Measurements from ENCODE around the gene HBD. TPM values are rescaled to one million over a fixed set of nuclear protein-coding genes. Genes with fewer than 3 reads are reported as not detected.

Gene HBD
- polyA plus RNA-seq (2012; rRNA removed), result not detected in 2 replicates
- not detected in 2 replicates for polyA plus RNA-seq (2012; cell fraction: cytosol; rRNA removed)
- not detected in 2 replicates for polyA plus RNA-seq (2012; cell fraction: nucleus; rRNA removed)

DNA sequence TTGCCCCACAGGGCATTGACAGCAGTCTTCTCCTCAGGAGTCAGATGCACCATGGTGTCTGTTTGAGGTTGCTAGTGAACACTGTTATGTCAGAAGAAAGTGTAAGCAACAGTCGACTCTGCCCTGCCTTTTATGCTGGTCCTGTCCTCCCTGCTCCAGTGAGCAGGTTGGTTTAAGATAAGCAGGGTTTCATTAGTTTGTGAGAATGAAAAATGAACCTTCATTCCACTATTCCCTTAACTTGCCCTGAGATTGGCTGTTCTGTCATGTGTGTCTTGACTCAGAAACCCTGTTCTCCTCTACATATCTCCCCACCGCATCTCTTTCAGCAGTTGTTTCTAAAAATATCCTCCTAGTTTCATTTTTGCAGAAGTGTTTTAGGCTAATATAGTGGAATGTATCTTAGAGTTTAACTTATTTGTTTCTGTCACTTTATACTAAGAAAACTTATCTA, at the start of gene HBD:
Gene HBD, minus strand, starts transcription at position 103 of the 454 bp plus-strand sequence. Its CDS starts 50 bp downstream, at position 53.
- no peaks in the 10 kb centered on the region for H3K79me2 ChIP-seq (ENCODE audit: insufficient read depth)
- H3K36me3 ChIP-seq (replicated peaks in 1 of 2; ENCODE audit: control insufficient read depth in 1 of 2, insufficient read depth in 2 of 2, low read length in 1 of 2), result no peaks in the 10 kb centered on the region
- TF ChIP-seq ELF1 (IDR thresholded peaks at IDR 0.05) (no peak), JUND (IDR thresholded peaks at IDR 0.05) (no peak), EZH2phosphoT487 (IDR thresholded peaks at IDR 0.05; ENCODE audit: borderline replicate concordance, low read depth) (no peak), TAF1 (IDR thresholded peaks at IDR 0.05; ENCODE audit: borderline replicate concordance, low read depth, low read length) (no peak), TEAD4 (IDR thresholded peaks at IDR 0.05; ENCODE audit: borderline replicate concordance, insufficient read depth) (no peak), SMC3 (IDR thresholded peaks at IDR 0.05; ENCODE audit: low read depth, low read length) (no peak), GATA2 (CRISPR knock-in tag; IDR thresholded peaks at IDR 0.05) (no peak), RCOR1 (IDR thresholded peaks at IDR 0.05; ENCODE audit: low read length) (no peak), NFIC (IDR thresholded peaks at IDR 0.05; ENCODE audit: borderline replicate concordance) (no peak), RXRA (IDR thresholded peaks at IDR 0.05; ENCODE audit: borderline replicate concordance, low read depth) (no peak), TCF12 (IDR thresholded peaks at IDR 0.05) (no peak), RFX5 (IDR thresholded peaks at IDR 0.05; ENCODE audit: low read length) (no peak), FOXJ3 (CRISPR knock-in tag; IDR thresholded peaks at IDR 0.05) (no peak), SIN3A (IDR thresholded peaks at IDR 0.05; ENCODE audit: borderline replicate concordance, low read depth, low read length) (no peak), FOXM1 (IDR thresholded peaks at IDR 0.05; ENCODE audit: low read depth) (no peak)
- TF ChIP-seq, protein P1, sequence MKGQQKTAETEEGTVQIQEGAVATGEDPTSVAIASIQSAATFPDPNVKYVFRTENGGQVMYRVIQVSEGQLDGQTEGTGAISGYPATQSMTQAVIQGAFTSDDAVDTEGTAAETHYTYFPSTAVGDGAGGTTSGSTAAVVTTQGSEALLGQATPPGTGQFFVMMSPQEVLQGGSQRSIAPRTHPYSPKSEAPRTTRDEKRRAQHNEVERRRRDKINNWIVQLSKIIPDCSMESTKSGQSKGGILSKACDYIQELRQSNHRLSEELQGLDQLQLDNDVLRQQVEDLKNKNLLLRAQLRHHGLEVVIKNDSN (IDR thresholded peaks at IDR 0.05; ENCODE audit: borderline replicate concordance, low read depth), result no peak
- TF ChIP-seq, protein P2, sequence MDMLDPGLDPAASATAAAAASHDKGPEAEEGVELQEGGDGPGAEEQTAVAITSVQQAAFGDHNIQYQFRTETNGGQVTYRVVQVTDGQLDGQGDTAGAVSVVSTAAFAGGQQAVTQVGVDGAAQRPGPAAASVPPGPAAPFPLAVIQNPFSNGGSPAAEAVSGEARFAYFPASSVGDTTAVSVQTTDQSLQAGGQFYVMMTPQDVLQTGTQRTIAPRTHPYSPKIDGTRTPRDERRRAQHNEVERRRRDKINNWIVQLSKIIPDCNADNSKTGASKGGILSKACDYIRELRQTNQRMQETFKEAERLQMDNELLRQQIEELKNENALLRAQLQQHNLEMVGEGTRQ (IDR thresholded peaks at IDR 0.05; ENCODE audit: borderline replicate concordance, low read depth, low read length), result no peak
- WGBS (ENCODE audit: low lambda C conversion rate), result 3% methylated on average over 2 of the region's 2 CpGs
- CTCF ChIA-PET, result no interaction called here
- H3K4me2 ChIP-seq, result no peak within 1 kb of the TSS
- DNase-seq, result no peak
- no peaks in the 10 kb centered on the region for H3F3A ChIP-seq (replicated peaks; ENCODE audit: insufficient read depth)
- H2AFZ ChIP-seq (ENCODE audit: low read depth), result no peak within 1 kb of the TSS
- no peaks in the 10 kb centered on the region for H3K27me3 ChIP-seq (ENCODE audit: insufficient read depth)
- no peak within 1 kb of the TSS for H3K27ac ChIP-seq (ENCODE audit: low read depth in 2 of 2, low read length in 1 of 2)
- H4K20me1 ChIP-seq (ENCODE audit: insufficient read depth), result no peaks in the 10 kb centered on the region
- no peaks in the 10 kb centered on the region for H3K4me1 ChIP-seq (ENCODE audit: control insufficient read depth in 1 of 2, insufficient read depth in 2 of 2, low read depth in 1 of 2, low read length in 1 of 2)
- H3K4me3 ChIP-seq (ENCODE audit: low read depth in 2 of 2, low read length in 1 of 2), result no peak within 1 kb of the TSS
- no peak within 1 kb of the TSS for H3K9ac ChIP-seq
- POLR2A ChIA-PET, result no interaction called here
- H3K9me2 ChIP-seq, result no peaks in the 10 kb centered on the region
- no peaks in the 10 kb centered on the region for H3K9me3 ChIP-seq

DNA sequence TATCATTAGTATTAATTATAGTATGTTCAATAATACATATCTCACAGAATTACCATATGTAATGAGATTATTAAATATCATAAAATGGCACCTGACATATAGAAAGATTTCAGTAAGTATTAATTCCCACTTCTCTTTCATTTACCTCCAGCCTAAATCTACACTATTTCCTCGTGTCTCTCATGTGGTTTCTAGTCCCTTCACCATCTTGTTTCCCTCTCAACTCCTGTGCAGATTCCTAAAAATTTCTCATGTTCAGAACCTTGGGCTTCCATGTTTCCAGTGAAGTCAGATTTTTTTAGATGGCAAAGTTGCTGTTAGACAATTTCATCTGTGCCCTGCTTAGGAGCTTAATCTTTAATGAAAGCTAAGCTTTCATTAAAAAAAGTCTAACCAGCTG, 49.6 kb upstream of the HBD start:
- WGBS (ENCODE audit: low lambda C conversion rate), result 7% methylated on average over 1 of the region's 1 CpG
- no peaks in the 10 kb centered on the region for H3K36me3 ChIP-seq (replicated peaks in 1 of 2; ENCODE audit: control insufficient read depth in 1 of 2, insufficient read depth in 2 of 2, low read length in 1 of 2)
- no peaks in the 10 kb centered on the region for H4K20me1 ChIP-seq (ENCODE audit: insufficient read depth)
- DNase-seq, result no peak
- no peak overlapping the region for H2AFZ ChIP-seq (ENCODE audit: low read depth)
- no peak overlapping the region for H3K27ac ChIP-seq (ENCODE audit: low read depth in 2 of 2, low read length in 1 of 2)
- no peaks in the 10 kb centered on the region for H3K9me3 ChIP-seq
- H3F3A ChIP-seq (replicated peaks; ENCODE audit: insufficient read depth), result no peaks in the 10 kb centered on the region
- H3K4me1 ChIP-seq (ENCODE audit: control insufficient read depth in 1 of 2, insufficient read depth in 2 of 2, low read depth in 1 of 2, low read length in 1 of 2), result no peaks in the 10 kb centered on the region
- ChIA-PET POLR2A (no interaction called here), CTCF (no interaction called here)
- H3K27me3 ChIP-seq (ENCODE audit: insufficient read depth), result no peaks in the 10 kb centered on the region
- no peak overlapping the region for H3K9ac ChIP-seq
- no peak overlapping the region for H3K4me3 ChIP-seq (ENCODE audit: low read depth in 2 of 2, low read length in 1 of 2)
- no peaks in the 10 kb centered on the region for H3K9me2 ChIP-seq
- no peak overlapping the region for H3K4me2 ChIP-seq
- H3K79me2 ChIP-seq (ENCODE audit: insufficient read depth), result no peaks in the 10 kb centered on the region
- no peak for TF ChIP-seq FOSL2 (IDR thresholded peaks at IDR 0.05; ENCODE audit: borderline replicate concordance, low read depth)

Measured in SK-N-SH (cell line).